ENCODE data around the gene ZFPM1. TPM values are rescaled to one million over a fixed set of nuclear protein-coding genes. Genes with fewer than 3 reads are reported as not detected.
"Not testable (repeated sequence)": the region's sequence is repeated elsewhere in the genome, so short reads cannot be mapped to it uniquely, and the experiment has no call there.

The ZFPM1 gene
- total RNA-seq, 1 donor from 2014 or later, result 21.7 TPM

DNA sequence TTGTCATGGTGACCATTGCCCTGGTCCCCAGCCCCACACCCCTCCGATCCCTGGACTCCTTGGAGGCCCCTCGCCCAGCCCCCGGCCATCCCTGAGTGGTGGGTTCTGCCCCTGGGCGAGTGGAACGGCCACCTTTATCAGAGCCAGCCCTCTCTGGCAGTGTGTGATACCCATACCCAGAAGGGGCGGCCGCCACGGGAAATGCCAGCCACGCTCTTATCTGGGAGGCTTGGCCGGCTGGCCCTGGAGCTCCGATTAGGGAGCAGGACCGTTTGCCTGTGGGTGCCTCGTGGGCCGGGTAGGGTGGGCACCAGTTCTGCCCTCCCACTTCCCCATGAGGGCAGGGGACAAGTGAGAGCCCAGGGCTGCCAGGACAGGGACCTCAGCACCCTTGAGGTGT, 58.8 kb downstream of the ZFPM1 start:
- no peaks in the 10 kb centered on the region for H3K9me3 Mint-ChIP-seq
- H3K27ac Mint-ChIP-seq, result no peak overlapping the region
- no peaks in the 10 kb centered on the region for H3K27me3 Mint-ChIP-seq (ENCODE audit: insufficient read depth)
- H3K4me3 Mint-ChIP-seq, result no peak overlapping the region
- DNase-seq (ENCODE audit: low spot score), result no peak
- intact Hi-C loops (cut with micrococcal nuclease), result no loop called here
- no peaks in the 10 kb centered on the region for H3K4me1 Mint-ChIP-seq (ENCODE audit: low read depth)
- H3K36me3 Mint-ChIP-seq (ENCODE audit: low read depth), result peaks cover 2% of the 10 kb centered on the region

DNA sequence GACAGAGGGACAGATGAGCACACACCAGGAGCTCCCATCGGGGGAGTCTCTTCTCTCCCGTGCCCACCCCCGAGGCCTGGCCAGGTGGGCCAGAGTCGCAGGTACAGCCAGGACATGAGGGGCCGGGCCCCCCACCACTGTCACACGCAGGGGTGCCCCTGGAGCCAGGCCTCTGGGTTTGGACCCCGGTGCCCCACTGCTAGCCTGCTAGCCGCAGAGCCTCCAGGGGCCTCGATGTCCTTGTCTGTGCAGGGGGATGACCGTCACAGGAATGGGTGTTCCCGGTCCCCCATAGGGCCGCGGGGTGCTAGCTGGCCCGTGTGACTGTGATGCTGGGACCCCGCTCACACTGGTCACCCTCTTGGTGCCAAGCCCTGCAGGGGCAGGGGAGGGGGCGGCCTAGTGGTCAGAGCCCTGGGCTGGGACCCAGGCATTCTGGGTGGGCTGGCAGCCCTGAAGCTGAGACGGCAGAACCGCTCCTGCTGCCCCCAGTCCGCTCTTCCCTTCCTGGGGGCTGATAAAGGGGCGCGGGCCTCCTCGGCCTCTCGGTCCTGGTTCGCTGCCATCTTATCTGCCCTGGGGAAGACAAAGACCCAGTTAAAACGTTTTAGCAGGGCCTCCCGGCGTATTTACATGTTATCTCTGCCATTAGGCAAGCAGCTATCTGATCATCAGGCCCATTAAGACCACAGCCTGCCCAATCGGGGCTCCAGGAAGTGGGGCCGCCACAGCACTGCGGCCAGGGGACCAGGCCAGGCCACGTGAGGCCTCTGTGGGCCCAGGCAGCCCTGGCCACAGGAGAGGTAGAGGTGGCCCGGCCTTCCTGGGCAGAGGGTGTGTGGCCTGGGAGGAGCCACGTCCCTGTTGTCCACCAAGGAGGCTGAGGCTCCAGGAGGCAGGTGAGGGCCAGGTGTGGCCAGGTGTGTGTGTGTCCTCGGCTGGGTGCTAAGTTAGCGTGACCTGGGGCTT, 59.9 kb downstream of the ZFPM1 start:
- Mint-ChIP-seq H3K27ac (no peak overlapping the region), H3K4me1 (ENCODE audit: low read depth) (no peaks in the 10 kb centered on the region), H3K9me3 (no peaks in the 10 kb centered on the region), H3K27me3 (ENCODE audit: insufficient read depth) (no peaks in the 10 kb centered on the region), H3K4me3 (no peak overlapping the region), H3K36me3 (ENCODE audit: low read depth) (peaks cover 2% of the 10 kb centered on the region)
- intact Hi-C loops (cut with micrococcal nuclease), result no loop called here
- DNase-seq (ENCODE audit: low spot score), result no peak

DNA sequence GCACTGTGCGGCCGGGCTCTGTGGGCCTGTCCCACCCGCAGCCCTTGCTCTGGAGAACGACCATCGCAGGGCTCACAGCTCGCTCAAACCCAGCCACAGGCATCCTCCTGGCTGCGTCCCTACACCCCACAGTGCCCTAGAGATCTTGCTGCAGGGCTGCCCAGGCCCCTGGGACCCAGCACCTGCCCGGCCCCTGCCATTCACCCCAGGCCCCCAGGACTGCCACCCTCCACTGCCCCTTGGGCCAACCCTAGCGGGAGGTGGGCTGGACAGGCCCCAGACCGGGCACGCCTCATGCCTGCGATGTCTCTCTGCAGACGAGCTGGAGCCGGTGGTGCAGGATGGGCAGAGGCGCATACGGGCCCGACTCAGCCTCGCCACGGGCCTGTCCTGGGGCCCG, 61.0 kb downstream of the ZFPM1 start:
- intact Hi-C loops (cut with micrococcal nuclease), result no loop called here
- no peak overlapping the region for H3K4me3 Mint-ChIP-seq
- no peak overlapping the region for H3K27ac Mint-ChIP-seq

DNA sequence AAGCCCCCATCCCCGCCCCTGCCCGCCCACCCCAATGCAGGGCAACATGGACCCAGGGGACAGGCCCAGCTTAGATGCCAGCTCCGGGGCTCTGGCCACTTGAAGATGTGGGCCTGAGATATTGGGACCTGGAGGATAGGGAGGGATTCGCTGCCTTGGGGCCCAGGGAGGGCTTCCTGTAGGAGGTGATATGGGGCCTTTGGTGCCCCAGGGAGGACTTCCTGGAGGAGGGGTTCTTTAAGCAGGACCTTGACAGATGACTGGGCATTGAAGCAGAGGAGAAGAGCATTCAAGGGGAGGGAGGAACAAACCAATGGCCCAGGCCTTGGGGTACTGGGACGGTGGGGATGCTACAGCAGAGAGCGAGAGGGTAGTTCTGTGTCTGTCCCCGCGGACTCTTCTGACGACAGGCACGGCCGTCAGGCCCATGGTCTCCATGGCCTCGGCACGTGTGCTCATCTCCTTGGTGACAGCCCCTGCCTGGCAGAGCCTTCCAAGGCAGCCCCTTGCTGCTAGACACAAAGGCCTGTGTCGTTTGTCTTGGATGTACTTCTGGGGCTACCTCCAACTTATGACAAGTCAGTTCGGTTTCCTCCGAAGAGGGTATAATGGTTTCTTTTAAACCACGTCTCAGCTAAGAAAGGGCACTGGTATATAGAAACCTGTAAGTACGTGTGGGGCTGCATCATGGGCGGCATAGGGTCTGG, 61.6 kb downstream of the ZFPM1 start:
- no peak for DNase-seq (ENCODE audit: low spot score)
- no peak overlapping the region for H3K4me3 Mint-ChIP-seq
- H3K27ac Mint-ChIP-seq, result no peak overlapping the region
- H3K9me3 Mint-ChIP-seq, result peaks cover 8% of the 10 kb centered on the region
- H3K36me3 Mint-ChIP-seq (ENCODE audit: low read depth), result peaks cover 4% of the 10 kb centered on the region
- intact Hi-C loops (cut with micrococcal nuclease), result no loop called here
- no peaks in the 10 kb centered on the region for H3K27me3 Mint-ChIP-seq (ENCODE audit: insufficient read depth)
- no peaks in the 10 kb centered on the region for H3K4me1 Mint-ChIP-seq (ENCODE audit: low read depth)

More for the DNA sequence above, 61.0 kb downstream of the ZFPM1 start:
- no peak for DNase-seq (ENCODE audit: low spot score)
- Mint-ChIP-seq H3K36me3 (ENCODE audit: low read depth) (peaks cover 3% of the 10 kb centered on the region), H3K27me3 (ENCODE audit: insufficient read depth) (no peaks in the 10 kb centered on the region), H3K9me3 (peaks cover 8% of the 10 kb centered on the region), H3K4me1 (ENCODE audit: low read depth) (no peaks in the 10 kb centered on the region)

DNA sequence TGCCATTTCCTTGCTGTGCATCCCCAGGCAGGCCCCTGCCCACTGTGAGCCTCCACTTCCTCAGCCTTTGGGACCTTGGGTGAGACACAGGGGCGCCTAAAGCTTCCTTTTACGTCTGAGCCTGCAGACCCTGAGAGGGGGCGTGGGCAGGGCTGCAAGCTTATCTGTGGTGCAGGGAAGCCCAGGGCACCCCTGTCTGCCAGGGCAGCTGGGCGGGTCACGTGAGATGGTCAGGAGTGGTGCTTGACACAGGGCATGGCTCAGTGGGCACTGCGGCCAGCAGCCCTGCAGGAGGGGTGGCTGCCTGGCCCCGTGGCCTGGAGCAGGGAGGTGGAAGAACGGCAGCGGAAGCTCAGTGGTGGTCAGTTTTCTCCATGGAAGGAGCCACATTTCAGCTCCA, 62.3 kb downstream of the ZFPM1 start:
- intact Hi-C loops (cut with micrococcal nuclease), result no loop called here

DNA sequence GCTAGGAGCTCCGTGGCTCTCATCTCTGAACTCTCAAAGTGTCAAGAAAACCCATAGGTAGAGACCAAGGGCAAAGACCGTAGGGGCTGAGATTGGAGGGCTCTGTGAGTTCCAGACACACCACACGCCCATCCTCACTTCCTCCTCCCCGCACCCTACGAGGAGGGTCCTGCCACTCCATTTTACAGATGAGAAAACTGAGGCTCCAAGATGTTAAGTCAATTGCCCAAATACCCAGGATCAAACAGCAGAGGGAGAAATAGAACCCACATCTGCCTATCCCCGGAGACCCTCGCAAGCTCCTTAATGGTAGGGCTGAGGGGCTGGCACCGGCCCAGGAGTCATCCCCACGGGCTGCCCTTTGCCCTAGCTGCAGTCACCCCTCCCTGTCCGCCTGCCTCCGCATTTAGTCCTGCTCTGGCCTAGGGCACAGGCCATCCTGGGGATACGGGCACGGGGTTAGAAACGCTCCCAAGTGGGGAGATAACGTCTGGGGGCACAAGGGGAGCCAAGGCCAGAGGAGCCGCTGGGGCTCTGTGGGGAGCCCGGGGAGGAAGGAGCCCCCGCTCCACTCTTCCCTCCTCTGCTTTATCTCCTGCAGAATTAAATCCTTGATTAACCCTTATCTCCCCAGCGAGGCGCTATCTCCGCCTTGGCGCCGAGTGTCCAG, 63.0 kb downstream of the ZFPM1 start:
- Mint-ChIP-seq H3K36me3 (ENCODE audit: low read depth) (peaks cover 4% of the 10 kb centered on the region), H3K9me3 (peaks cover 8% of the 10 kb centered on the region), H3K27me3 (ENCODE audit: insufficient read depth) (no peaks in the 10 kb centered on the region), H3K4me3 (no peak overlapping the region), H3K27ac (no peak overlapping the region), H3K4me1 (ENCODE audit: low read depth) (no peaks in the 10 kb centered on the region)
- intact Hi-C loops (cut with micrococcal nuclease), result no loop called here
- DNase-seq (ENCODE audit: low spot score), result no peak

More for the DNA sequence above, 62.3 kb downstream of the ZFPM1 start:
- no peak for DNase-seq (ENCODE audit: low spot score)
- Mint-ChIP-seq H3K9me3 (peaks cover 8% of the 10 kb centered on the region), H3K27me3 (ENCODE audit: insufficient read depth) (no peaks in the 10 kb centered on the region), H3K27ac (no peak overlapping the region), H3K4me1 (ENCODE audit: low read depth) (no peaks in the 10 kb centered on the region), H3K36me3 (ENCODE audit: low read depth) (peaks cover 4% of the 10 kb centered on the region), H3K4me3 (no peak overlapping the region)

DNA sequence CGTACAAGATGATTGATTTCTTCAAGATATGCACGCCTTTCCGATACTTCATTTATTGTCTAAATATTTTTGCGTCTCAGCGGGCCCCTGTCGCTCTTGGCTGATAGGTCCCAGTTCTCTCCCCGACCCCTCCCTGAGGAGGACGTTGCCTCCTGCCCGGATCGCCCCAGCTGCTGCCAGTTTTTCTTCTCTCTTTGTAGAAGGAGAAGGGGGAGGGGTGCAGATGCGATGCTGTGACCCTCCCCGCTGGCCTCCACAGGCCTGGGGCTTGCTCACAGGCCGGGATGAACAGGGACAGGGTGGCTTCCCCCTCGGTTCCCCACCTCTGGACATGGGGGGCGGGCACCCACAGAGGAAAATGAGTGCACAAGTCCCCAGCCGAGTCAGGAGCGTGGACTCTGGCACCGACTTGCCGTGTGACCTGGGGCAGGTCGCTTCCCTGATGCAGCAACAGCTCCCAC, 63.6 kb downstream of the ZFPM1 start:
- DNase-seq (ENCODE audit: low spot score), result no peak
- Mint-ChIP-seq H3K27ac (no peak overlapping the region), H3K4me3 (no peak overlapping the region), H3K27me3 (ENCODE audit: insufficient read depth) (no peaks in the 10 kb centered on the region), H3K36me3 (ENCODE audit: low read depth) (peaks cover 4% of the 10 kb centered on the region), H3K4me1 (ENCODE audit: low read depth) (no peaks in the 10 kb centered on the region), H3K9me3 (peaks cover 8% of the 10 kb centered on the region)
- intact Hi-C loops (cut with micrococcal nuclease), result no loop called here

DNA sequence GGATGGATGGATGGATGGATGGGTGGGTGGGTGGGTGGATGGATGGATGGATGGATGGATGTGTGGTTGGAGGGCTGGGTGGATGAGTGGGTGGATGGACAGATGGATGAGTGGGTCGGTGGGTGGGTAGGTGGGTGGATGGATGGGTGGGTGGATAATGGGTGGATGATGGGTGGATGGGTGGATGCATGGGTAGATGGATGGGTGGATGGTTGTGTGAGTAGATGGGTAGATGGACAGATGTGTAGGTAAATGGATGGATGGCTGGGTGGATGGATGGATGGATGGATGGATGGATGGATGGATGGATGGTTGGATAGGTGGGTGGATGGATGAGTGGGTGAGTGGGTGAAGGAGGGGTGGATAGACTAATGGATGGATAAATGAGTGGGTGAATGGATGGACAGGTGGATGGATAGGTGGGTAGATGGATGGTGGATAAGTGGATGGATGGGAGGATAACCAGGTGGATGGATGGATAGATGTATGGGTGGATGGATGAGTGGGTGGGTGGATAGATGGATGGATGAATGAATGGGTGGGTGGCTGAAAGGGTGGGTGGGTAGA, 64.2 kb downstream of the ZFPM1 start:
- intact Hi-C loops (cut with micrococcal nuclease); H3K27ac Mint-ChIP-seq; H3K4me1 Mint-ChIP-seq (ENCODE audit: low read depth); H3K27me3 Mint-ChIP-seq (ENCODE audit: insufficient read depth); H3K9me3 Mint-ChIP-seq; H3K36me3 Mint-ChIP-seq (ENCODE audit: low read depth); H3K4me3 Mint-ChIP-seq; DNase-seq (ENCODE audit: low spot score): not testable (repeated sequence)

DNA sequence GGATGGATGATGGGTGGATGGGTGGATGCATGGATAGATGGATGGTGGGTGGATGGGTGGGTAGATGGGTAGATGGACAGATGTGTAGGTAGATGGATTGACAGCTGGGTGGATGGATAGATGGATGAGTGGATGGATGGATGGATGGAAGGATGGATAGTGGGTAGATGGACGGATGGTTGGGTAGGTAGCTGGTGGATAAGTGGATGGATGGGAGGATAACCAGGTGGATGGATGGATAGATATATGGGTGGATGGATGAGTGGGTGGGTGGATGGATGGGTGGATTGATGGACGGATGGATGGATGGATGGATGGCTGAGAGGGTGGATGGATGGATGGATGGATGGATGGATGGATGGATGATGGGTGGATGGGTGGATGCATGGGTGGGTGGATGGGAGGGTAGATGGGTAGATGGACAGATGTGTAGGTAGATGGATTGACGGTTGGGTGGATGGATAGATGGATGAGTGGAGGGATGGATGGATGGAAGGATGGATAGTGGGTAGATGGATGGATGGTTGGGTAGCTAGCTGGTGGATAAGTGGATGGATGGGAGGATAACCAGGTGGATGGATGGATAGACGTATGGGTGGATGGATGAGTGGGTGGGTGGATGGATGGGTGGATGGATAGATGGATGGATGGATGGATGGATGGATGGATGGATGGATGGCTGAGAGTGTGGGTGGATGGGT, 65.5 kb downstream of the ZFPM1 start:
- H3K27me3 Mint-ChIP-seq (ENCODE audit: insufficient read depth); H3K27ac Mint-ChIP-seq; H3K36me3 Mint-ChIP-seq (ENCODE audit: low read depth); H3K4me1 Mint-ChIP-seq (ENCODE audit: low read depth); H3K9me3 Mint-ChIP-seq; intact Hi-C loops (cut with micrococcal nuclease); DNase-seq (ENCODE audit: low spot score); H3K4me3 Mint-ChIP-seq: not testable (repeated sequence)

DNA sequence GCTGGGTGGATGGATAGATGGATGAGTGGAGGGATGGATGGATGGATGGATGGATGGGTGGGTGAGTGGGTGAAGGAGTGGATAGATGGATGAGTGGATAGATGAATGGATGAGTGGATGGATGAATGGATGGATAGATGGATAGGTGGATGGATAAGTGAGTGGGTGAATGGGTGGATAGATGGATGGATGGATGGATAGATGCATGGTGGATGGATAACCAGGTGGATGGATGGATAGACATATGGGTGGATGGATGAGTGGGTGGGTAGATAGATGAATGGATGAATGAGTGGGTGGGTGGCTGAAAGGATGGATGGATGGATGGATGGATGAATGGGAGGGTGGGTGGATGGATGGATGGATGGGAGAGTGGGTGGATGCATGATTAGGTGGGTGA, 66.2 kb downstream of the ZFPM1 start:
- no peaks in the 10 kb centered on the region for H3K27me3 Mint-ChIP-seq (ENCODE audit: insufficient read depth)
- no peak overlapping the region for H3K4me3 Mint-ChIP-seq
- no peak for DNase-seq (ENCODE audit: low spot score)
- H3K27ac Mint-ChIP-seq, result no peak overlapping the region
- peaks cover 4% of the 10 kb centered on the region for H3K36me3 Mint-ChIP-seq (ENCODE audit: low read depth)
- H3K9me3 Mint-ChIP-seq, result peaks cover 8% of the 10 kb centered on the region
- H3K4me1 Mint-ChIP-seq (ENCODE audit: low read depth), result no peaks in the 10 kb centered on the region
- intact Hi-C loops (cut with micrococcal nuclease), result no loop called here

DNA sequence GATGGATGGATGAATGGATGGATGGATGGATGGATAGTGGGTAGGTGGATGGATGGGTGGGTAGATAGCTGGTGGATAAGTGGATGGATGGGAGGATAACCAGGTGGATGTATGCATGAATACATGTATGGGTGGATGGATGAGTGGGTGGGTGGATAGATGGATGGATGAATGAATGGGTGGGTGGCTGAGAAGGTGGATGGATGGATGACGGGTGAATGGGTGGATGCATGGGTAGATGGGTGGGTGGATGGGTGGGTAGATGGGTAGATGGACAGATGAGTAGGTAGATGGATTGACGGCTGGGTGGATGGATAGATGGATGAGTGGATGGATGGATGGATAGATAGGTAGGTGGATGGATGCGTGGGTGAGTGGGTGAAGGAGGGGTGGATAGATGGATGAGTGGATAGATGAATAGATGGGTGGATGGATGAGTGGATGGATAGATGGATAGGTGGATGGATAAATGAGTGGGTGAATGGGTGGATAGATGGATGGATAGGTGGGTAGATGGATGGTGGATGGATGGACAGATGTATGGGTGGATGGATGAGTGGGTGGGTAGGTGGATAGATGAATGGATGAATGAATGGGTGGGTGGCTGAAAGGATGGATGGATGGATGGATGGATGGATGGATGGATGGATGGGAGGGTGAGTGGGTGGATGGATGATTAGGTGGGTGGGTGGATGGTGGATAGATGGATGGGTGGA, 67.0 kb downstream of the ZFPM1 start:
- Mint-ChIP-seq H3K27ac (peak overlapping the region; percentile 14), H3K9me3 (peaks cover 8% of the 10 kb centered on the region), H3K4me1 (ENCODE audit: low read depth) (no peaks in the 10 kb centered on the region), H3K4me3 (no peak overlapping the region), H3K27me3 (ENCODE audit: insufficient read depth) (no peaks in the 10 kb centered on the region), H3K36me3 (ENCODE audit: low read depth) (peaks cover 4% of the 10 kb centered on the region)
- no peak for DNase-seq (ENCODE audit: low spot score)
- intact Hi-C loops (cut with micrococcal nuclease), result no loop called here

DNA sequence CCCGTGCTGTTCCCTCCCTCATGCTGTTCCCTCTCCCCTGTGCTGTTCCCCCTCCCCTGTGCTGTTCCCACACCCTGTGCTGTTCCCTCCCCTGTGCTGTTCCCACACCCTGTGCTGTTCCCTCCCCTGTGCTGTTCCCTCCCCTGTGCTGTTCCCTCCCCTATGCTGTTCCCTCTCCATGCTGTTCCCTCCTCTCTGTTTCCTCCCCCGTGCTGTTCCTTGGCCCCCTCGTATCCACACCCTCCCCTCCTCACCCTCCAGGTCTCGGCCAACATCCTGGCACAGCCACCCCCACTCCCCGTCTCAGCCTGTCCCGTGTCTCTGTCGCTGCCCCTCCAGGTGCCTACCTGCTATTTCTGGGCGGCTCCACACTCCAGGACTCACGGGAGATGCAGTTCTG, 68.6 kb downstream of the ZFPM1 start:
- intact Hi-C loops (cut with micrococcal nuclease), result no loop called here
- no peaks in the 10 kb centered on the region for H3K4me1 Mint-ChIP-seq (ENCODE audit: low read depth)
- H3K27ac Mint-ChIP-seq, result no peak overlapping the region
- H3K27me3 Mint-ChIP-seq (ENCODE audit: insufficient read depth), result no peaks in the 10 kb centered on the region
- DNase-seq (ENCODE audit: low spot score), result no peak
- H3K9me3 Mint-ChIP-seq, result peaks cover 8% of the 10 kb centered on the region
- no peak overlapping the region for H3K4me3 Mint-ChIP-seq
- H3K36me3 Mint-ChIP-seq (ENCODE audit: low read depth), result peaks cover 2% of the 10 kb centered on the region

Measured in activated T-helper 1 cell treated with anti-CD3 and anti-CD28 coated beads, Interleukin-12 subunit alpha, Interleukin-12 subunit beta, Interleukin-2, Interleukin-4 antibody, amounts not matched to agents 30 ng/mL and 10 ng/mL and 1 ng/mL, durations not matched to agents 14 hours and 24 hours and 36 hours (primary cell).